ENCODE data around the gene ZNRF3.

The ZNRF3 gene

DNA sequence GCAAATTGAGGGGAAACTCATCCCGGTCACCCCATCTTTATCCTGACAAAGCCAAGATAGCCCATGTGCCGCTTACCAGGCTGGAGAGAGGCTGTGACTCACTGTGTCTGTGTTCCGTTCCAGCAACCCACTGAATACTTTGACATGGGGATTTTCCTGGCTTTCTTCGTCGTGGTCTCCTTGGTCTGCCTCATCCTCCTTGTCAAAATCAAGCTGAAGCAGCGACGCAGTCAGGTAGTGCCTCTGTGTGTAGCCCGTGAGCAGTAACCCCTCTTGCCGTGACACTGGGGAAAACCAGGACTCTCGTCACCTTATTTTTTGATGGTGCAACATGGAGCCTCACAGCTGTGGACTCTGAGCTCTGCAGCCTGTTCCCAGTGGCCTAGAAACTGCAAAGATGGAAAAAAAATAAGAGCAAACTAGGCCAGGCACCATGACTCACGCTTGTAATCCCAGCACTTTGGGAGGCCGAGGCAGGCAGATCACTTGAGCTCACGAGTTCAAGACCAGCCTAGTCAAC is 161.3 kb downstream of the ZNRF3 start:
- TF ChIP-seq SIN3A (IDR thresholded peaks at IDR 0.05; ENCODE audit: borderline replicate concordance, insufficient read depth, low read length) (no peak), FOXP2 (optimal IDR thresholded peaks at IDR 0.05; ENCODE audit: borderline replicate concordance, extremely low read depth, extremely low read length, insufficient read depth) (no peak), POLR2AphosphoS5 (IDR thresholded peaks at IDR 0.05; ENCODE audit: low read depth, low read length) (no peak), TAF1 (IDR thresholded peaks at IDR 0.05; ENCODE audit: borderline replicate concordance, insufficient read depth, low read length) (no peak)
- TF ChIP-seq, protein P1, sequence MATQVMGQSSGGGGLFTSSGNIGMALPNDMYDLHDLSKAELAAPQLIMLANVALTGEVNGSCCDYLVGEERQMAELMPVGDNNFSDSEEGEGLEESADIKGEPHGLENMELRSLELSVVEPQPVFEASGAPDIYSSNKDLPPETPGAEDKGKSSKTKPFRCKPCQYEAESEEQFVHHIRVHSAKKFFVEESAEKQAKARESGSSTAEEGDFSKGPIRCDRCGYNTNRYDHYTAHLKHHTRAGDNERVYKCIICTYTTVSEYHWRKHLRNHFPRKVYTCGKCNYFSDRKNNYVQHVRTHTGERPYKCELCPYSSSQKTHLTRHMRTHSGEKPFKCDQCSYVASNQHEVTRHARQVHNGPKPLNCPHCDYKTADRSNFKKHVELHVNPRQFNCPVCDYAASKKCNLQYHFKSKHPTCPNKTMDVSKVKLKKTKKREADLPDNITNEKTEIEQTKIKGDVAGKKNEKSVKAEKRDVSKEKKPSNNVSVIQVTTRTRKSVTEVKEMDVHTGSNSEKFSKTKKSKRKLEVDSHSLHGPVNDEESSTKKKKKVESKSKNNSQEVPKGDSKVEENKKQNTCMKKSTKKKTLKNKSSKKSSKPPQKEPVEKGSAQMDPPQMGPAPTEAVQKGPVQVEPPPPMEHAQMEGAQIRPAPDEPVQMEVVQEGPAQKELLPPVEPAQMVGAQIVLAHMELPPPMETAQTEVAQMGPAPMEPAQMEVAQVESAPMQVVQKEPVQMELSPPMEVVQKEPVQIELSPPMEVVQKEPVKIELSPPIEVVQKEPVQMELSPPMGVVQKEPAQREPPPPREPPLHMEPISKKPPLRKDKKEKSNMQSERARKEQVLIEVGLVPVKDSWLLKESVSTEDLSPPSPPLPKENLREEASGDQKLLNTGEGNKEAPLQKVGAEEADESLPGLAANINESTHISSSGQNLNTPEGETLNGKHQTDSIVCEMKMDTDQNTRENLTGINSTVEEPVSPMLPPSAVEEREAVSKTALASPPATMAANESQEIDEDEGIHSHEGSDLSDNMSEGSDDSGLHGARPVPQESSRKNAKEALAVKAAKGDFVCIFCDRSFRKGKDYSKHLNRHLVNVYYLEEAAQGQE (IDR thresholded peaks at IDR 0.05; ENCODE audit: insufficient read depth in 1 of 2, low read depth in 2 of 2, low read length in 2 of 2) = no peak

DNA sequence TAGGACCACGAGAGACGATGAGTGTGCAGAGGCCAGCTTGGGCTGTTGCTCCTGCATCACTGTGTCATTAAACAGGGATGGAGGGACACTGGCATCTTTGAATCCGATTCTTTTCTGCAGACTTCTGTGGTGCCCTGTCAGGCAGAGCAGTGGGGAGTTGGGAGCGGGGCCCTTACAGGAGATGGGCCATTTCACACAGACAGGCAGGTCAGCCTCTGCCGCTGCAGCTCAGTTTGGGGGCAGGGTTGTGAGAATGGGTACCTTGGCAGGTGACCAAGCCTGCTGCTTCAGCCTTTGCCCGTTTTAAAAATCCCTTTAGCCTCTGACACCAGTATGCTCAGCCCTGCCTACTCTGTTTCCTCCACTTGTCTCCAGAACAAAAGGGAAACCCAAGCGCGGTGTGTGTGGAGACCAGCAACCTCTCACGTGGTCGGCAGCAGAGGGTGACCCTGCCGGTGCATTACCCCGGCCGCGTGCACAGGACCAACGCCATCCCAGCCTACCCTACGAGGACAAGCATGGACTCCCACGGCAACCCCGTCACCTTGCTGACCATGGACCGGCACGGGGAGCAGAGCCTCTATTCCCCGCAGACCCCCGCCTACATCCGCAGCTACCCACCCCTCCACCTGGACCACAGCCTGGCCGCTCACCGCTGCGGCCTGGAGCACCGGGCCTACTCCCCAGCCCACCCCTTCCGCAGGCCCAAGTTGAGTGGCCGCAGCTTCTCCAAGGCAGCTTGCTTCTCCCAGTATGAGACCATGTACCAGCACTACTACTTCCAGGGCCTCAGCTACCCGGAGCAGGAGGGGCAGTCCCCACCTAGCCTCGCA is 165.7 kb downstream of the ZNRF3 start:
- no peak for TF ChIP-seq POLR2AphosphoS5 (IDR thresholded peaks at IDR 0.05; ENCODE audit: low read depth, low read length)
- TF ChIP-seq SIN3A (IDR thresholded peaks at IDR 0.05; ENCODE audit: borderline replicate concordance, insufficient read depth, low read length) = no peak
- TF ChIP-seq FOXP2 (optimal IDR thresholded peaks at IDR 0.05; ENCODE audit: borderline replicate concordance, extremely low read depth, extremely low read length, insufficient read depth) = no peak
- TF ChIP-seq, protein P1 (IDR thresholded peaks at IDR 0.05; ENCODE audit: insufficient read depth in 1 of 2, low read depth in 2 of 2, low read length in 2 of 2) = no peak
- TF ChIP-seq TAF1 (IDR thresholded peaks at IDR 0.05; ENCODE audit: borderline replicate concordance, insufficient read depth, low read length) = no peak

DNA sequence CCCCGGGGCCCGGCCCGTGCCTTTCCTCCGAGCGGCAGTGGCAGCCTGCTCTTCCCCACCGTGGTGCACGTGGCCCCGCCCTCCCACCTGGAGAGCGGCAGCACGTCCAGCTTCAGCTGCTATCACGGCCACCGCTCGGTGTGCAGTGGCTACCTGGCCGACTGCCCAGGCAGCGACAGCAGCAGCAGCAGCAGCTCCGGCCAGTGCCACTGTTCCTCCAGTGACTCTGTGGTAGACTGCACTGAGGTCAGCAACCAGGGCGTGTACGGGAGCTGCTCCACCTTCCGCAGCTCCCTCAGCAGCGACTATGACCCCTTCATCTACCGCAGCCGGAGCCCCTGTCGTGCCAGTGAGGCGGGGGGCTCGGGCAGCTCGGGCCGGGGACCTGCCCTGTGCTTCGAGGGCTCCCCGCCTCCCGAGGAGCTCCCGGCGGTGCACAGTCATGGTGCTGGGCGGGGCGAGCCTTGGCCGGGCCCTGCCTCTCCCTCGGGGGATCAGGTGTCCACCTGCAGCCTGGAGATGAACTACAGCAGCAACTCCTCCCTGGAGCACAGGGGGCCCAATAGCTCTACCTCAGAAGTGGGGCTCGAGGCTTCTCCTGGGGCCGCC is 166.4 kb downstream of the ZNRF3 start:
- TF ChIP-seq POLR2AphosphoS5 (IDR thresholded peaks at IDR 0.05; ENCODE audit: low read depth, low read length) (no peak), FOXP2 (optimal IDR thresholded peaks at IDR 0.05; ENCODE audit: borderline replicate concordance, extremely low read depth, extremely low read length, insufficient read depth) (no peak), SIN3A (IDR thresholded peaks at IDR 0.05; ENCODE audit: borderline replicate concordance, insufficient read depth, low read length) (no peak), TAF1 (IDR thresholded peaks at IDR 0.05; ENCODE audit: borderline replicate concordance, insufficient read depth, low read length) (no peak)
- TF ChIP-seq, protein P1 (IDR thresholded peaks at IDR 0.05; ENCODE audit: insufficient read depth in 1 of 2, low read depth in 2 of 2, low read length in 2 of 2) = no peak

- TF ChIP-seq FOXP2 (optimal IDR thresholded peaks at IDR 0.05; ENCODE audit: borderline replicate concordance, extremely low read depth, extremely low read length, insufficient read depth) (no peak), POLR2AphosphoS5 (IDR thresholded peaks at IDR 0.05; ENCODE audit: low read depth, low read length) (no peak), TAF1 (IDR thresholded peaks at IDR 0.05; ENCODE audit: borderline replicate concordance, insufficient read depth, low read length) (no peak), SIN3A (IDR thresholded peaks at IDR 0.05; ENCODE audit: borderline replicate concordance, insufficient read depth, low read length) (no peak)
- TF ChIP-seq, protein P1 (IDR thresholded peaks at IDR 0.05; ENCODE audit: insufficient read depth in 1 of 2, low read depth in 2 of 2, low read length in 2 of 2) = no peak
Observed at GRCh38 chr22:29050457-29050856, 167.1 kb downstream of the ZNRF3 start.

Data from PFSK-1 (cell line).